Stimulated activated CD8-positive, alpha-beta memory T cell treated with anti-CD3 and anti-CD28 coated beads, Interleukin-2, amount 100 ng/mL, for 1 hour (primary cell): ENCODE data around the gene TGFBR2.

ENCODE experiments used
- DNase-seq, 2 donors: peaks; one replicate each; pipeline ENCODE4 v3.0.0-alpha.2; 2020; ENCODE audit warnings: low read depth in 2 of 2

TGFBR2 gene

DNA sequence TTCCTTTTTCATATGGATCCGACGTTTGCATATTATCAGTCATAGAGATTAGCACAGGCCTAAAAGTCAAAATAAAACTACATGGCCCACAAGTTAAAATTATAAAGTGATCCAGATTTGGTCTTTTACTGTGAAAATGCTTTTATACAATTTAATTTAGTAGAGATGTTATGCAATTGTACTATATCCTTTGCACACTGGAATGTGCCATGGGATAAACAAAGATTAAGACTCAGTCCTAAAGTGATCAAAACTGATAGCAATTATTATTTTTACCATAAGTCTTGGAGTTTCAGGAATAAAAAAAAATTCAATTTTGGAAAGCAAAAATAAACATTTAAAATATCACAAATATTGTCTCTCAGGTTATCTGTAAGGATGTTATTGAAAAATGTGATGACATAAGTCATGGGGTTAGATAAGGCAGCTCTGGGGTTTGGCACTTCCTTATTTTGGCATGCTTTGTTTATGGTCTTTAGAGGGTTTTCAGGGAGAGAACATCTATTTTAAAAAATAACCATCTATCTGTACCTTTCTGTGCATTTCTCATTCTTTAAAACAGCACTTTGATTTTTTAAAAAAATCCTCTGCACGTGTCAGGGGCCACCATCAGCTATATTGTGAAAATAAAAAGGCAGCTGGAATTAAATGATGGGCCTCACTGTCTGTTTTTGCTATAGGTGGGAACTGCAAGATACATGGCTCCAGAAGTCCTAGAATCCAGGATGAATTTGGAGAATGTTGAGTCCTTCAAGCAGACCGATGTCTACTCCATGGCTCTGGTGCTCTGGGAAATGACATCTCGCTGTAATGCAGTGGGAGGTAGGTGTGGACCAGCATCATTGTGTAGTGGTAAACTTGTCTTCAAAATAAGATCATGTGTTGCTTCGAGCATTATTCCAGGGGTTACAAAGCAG, 67.3 kb downstream of the TGFBR2 start:
- DNase-seq: no peak

DNA sequence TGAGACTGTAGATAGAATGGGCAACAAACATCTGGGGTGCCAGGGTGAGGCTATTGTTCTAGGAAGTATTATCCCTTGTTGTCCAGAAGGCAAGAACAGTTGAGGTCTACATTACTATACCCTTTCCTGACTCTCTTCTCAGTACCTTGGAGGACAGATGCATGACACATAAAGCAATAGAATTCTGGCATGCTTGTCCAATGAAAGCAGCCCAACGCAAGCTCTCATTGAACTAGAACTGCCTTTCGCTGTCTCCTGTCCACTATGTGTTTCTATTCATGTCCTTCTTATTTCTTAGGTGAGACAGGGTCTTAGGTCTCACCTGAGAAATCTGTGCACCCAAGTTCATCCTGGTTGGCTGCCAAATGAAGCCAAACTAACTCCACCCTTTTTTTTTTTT, 68.6 kb downstream of the TGFBR2 start:
- no peak for DNase-seq

GRCh38 chr3:30675774-30676173, 69.4 kb downstream of the TGFBR2 start:
- no peak for DNase-seq

DNA sequence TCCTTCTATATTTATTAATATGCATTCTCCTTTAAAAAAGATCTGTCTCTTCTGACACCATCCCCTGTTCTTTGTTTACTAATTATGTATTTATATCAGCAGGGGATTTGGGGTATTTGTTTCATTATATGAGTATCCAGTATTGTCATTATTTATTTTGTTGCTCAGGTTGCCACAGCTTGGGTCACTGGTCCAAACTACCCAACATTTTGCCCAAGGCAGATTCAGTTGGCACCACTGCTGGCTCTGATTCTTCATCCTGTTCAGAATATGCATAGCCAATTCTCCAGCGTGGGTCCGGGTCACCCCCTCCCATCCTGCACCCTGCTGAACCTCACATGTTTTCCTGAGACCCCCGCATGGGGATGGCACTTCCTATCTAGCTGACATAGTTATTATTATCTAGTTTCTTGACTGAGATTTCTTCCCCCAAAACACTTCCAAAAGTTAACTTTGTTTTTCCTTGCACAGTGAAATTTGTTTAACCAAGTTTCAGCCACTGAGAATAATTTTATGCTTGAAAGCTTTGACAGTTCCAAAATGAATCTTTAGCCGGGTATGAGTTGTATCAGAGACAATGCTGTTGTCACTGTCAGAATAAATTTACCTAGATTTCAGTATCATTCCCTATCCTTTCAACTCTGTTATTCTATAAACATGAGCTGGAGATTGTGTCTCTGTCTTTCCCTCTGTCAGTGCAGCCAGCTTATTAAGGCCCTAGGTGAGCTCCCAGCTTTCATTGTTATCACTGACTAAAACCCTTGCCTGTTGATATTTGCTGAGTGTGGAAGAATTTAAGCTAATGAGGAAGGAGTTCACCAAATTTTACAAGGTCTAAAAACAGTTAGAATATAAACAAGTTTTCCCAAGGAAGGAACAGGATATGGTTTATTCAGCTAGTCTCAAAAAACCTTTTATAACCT, 70.3 kb downstream of the TGFBR2 start:
- DNase-seq: no peak

GRCh38 chr3:30677347-30677685, 70.9 kb downstream of the TGFBR2 start:
- no peak for DNase-seq

GRCh38 chr3:30679045-30679444, 72.6 kb downstream of the TGFBR2 start:
- DNase-seq: no peak

DNA sequence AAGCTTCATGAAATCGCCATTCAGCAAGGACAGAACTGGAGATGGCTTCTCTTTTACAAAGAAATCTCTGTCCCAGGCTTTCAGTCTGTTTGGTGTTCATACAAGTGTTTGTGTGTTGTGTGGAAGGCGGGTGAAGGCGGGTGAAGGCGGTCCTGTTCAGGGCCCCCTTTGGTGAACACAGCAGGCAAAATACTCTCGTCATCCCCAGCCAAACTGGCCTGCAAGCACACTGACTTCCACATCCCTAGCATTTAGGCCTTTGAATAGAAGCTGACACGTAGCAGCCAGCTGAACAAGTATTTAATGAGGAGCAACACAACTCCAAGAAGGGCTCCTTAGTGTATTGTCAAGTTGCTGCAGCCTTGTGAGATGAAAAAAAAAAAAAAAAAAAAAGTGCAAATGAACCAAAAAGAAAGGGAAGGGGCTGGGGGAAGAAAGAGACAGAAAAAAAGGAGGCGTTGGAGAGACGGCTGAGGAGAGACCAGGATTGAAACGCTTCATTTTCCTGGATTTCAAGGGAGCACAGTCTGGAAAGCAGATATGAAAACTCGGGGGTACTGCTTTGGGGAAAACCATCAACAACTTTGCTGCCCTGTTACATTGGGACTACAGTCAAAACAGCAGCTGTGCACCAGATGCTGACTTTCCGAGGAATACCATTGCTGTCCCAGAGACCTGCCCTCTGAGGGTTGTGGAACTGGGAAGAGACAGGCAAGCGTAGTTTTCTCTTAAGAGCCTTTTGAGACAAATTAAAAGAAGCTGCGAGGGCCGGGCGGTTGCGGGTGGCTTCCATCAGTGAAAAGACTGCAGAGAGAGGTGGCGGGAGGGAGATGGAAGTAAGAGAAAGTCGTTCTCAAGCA, 74.6 kb downstream of the TGFBR2 start:
- DNase-seq: no peak

DNA sequence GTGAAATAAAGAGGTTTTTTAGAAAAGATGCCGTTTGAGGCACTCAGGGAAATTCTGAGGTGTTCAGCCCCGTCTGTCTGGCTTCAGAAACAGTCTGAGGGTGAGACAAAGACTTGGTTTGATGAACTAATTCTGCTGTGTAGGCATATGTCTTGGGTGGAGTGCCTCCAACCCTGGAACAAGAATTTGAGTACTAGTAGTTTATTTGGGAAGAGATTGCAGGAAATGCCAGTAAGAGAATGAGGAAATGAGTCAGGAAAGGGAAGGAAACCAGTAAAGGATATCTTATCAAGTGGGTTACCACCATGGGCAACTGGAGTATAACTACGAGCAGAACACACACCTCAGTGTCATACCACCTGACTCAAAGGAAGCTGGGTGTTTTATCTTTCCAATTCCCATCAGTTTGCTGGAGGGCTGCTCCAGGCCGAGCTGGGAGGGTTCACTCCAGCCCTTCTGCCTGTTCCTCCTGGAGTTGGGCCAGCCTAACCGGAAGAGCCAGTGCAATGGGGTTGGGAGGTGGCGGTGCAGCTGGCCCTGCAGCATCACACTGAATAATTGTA, 75.3 kb downstream of the TGFBR2 start:
- DNase-seq: no peak

- DNase-seq: no peak
These were observed 76.2 kb downstream of the TGFBR2 start for GRCh38 chr3:30682434-30683155.

DNA sequence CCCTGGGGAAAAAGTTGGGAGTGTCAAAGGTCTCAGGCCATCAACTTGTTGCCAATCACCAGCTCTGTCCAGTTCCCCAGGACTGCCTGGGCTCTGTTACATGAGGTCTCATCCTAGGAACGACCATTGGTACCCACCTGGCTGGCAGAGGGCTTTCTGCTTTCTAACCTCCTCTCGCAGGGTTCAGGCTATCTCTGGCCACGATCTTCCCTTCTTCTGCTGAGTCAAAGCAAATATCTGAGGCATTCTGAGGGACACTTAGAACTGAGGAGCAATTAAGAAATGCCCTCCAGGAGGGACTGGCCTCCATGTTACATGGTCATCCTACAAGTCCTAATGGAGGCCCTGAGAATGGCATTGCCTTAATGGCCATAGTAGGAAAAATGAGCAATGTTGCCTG, 77.4 kb downstream of the TGFBR2 start:
- DNase-seq: no peak

DNA sequence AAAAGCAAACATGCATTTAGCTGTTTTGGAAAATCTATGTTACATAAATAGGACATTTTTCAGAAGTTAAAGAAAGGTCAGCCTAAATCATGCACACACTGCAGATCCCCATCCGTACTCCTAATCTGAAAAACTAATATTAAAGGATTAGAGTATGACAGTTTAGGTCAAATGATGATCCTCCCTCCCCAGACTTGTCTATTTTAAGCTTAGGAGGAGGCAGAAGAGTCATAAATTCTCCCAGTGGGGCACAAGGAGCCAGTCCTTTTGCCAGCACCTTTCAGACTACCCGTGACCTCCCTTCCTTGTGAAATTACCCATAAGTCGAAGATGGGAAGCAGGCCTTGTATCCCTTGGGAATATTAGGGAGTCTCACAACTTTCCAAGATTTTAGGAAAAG, 78.0 kb downstream of the TGFBR2 start:
- no peak for DNase-seq

GRCh38 chr3:30685267-30685667, 78.9 kb downstream of the TGFBR2 start:
- no peak for DNase-seq

GRCh38 chr3:30686176-30686575, 79.8 kb downstream of the TGFBR2 start:
- DNase-seq: no peak

DNA sequence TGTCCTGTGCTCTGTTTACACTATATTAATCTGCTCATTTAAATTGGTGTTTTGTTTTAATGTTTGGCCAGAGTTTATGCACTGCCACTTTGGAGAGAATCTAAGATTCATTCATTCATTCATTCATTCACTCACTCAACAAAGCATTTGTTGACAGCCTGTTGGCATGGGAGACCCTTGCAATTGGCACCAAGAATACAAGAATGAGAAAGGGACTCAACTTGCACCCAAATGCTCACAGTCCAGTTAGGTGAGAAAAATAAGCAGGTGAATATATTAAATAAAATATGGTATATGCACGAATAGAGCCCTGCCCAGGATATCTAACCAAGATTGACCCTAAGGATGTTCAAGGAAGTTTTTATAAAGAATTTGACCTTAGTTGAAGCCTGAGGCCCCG, 80.4 kb downstream of the TGFBR2 start:
- DNase-seq: no peak

DNA sequence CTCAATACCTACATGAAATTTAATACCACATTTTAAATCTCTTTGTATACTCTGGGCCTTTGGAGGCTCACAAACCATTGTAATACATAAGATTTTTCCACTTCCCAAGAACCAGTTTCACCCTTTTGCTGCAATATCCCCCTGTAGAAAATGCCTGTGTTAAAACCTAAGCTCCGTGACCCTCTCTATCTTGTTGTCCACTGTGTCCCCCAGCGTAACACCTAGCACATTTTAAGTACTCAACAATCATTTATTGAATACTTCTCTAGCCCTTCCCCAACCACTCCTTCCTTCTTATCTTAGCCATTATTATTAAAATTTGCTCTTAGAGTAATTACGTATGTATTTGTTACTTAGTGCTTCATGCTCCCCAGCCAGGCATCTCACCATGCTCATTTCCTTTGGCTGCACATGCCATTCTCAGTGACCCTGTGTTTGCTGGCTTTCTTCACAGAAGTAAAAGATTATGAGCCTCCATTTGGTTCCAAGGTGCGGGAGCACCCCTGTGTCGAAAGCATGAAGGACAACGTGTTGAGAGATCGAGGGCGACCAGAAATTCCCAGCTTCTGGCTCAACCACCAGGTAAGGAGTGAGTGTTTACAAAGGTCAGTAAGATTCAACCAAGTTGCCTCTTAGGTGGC, 81.6 kb downstream of the TGFBR2 start:
- DNase-seq: no peak

GRCh38 chr3:30688776-30689641, 82.6 kb downstream of the TGFBR2 start:
- no peak for DNase-seq

DNA sequence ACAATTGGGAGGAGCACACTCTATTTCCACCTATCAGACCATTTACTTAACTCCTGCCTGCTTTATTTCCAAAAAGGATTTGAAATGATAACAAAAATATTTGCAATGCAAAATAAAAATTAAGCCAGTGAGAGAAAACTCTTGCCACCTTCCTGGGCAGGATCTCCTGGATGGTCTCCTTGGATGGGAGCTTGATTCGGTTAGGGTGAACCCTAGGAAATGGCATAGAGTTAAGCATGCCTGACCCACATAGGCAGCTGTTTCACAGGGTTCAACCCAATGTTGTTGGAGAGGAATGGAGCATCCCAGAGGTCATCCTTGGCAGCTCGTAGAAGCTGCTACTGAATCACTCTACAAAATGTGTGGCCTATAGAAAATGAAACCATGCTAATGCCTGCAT, 83.8 kb downstream of the TGFBR2 start:
- no peak for DNase-seq

- DNase-seq: no peak
These were observed 85.0 kb downstream of the TGFBR2 start for GRCh38 chr3:30691249-30691880.

DNA sequence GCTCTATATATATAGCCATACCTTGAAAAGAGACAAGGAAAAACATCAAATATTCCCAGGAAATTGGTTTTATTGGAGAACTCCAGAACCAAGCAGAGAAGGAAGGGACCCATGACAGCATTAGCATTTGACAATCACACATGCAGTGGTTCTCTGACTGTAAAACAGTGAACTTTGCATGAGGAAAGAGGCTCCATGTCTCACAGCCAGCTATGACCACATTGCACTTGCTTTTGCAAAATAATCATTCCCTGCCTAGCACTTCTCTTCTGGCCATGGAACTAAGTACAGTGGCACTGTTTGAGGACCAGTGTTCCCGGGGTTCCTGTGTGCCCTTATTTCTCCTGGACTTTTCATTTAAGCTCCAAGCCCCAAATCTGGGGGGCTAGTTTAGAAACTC, 85.5 kb downstream of the TGFBR2 start:
- DNase-seq: no peak
